ENCODE measurements around the gene YJU2.
A peak's percentile ranks its signal among the peaks of the same experiment; 100 is the strongest.

YJU2 gene

DNA sequence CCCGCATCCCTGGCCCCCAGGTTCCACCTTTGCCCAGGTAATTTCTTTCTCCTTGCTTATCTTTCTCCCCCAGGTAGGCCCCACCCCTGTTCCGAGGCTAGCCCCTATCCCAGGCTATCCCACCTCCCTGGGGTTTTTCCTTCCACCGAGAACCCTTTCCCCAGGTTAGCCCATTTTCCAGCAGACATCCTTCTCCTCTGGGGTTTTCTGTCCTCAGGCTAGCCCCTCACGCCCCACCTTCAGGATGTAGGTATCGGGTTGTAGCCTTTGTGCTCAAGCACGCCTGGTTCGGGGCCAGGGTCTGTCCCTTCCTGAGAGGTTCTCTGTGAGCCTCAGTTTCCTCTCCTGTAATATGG lies 58.4 kb downstream of the YJU2 start:
- TF ChIP-seq, protein P1, sequence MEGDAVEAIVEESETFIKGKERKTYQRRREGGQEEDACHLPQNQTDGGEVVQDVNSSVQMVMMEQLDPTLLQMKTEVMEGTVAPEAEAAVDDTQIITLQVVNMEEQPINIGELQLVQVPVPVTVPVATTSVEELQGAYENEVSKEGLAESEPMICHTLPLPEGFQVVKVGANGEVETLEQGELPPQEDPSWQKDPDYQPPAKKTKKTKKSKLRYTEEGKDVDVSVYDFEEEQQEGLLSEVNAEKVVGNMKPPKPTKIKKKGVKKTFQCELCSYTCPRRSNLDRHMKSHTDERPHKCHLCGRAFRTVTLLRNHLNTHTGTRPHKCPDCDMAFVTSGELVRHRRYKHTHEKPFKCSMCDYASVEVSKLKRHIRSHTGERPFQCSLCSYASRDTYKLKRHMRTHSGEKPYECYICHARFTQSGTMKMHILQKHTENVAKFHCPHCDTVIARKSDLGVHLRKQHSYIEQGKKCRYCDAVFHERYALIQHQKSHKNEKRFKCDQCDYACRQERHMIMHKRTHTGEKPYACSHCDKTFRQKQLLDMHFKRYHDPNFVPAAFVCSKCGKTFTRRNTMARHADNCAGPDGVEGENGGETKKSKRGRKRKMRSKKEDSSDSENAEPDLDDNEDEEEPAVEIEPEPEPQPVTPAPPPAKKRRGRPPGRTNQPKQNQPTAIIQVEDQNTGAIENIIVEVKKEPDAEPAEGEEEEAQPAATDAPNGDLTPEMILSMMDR (IDR thresholded peaks at IDR 0.05; ENCODE audit: low read depth, low read length): no peak
- H3K4me3 ChIP-seq (ENCODE audit: low read depth, low read length): peak overlapping the region; percentile 47
- DNase-seq (ENCODE audit: low read depth, low spot score): no peak
- in situ Hi-C loops (cut with HindIII; ENCODE audit: low sequenced_read_pairs): no loop called here

DNA sequence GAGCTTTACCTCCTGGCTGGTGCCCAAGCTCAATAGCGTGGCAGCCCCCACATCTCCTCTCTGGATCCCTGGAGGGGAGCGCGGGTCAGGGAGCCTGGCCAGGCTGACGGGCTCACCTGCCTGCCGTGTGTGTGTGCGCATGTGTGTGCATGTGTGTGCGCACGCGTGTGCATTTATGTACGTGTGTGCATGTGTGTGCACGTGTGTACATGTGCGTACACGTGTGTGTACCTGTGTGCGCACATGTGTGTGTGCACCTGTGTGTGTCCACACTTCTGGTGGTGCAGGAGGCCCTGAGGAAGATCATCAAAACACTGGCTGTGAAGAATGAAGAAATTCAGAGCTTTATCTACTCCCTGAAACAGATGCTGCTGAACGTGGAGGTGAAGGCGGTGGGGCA lies 58.8 kb downstream of the YJU2 start:
- no peak overlapping the region for H3K4me3 ChIP-seq (ENCODE audit: low read depth, low read length)
- TF ChIP-seq, protein P1 (IDR thresholded peaks at IDR 0.05; ENCODE audit: low read depth, low read length): no peak
- in situ Hi-C loops (cut with HindIII; ENCODE audit: low sequenced_read_pairs): no loop called here
- DNase-seq (ENCODE audit: low read depth, low spot score): no peak

DNA sequence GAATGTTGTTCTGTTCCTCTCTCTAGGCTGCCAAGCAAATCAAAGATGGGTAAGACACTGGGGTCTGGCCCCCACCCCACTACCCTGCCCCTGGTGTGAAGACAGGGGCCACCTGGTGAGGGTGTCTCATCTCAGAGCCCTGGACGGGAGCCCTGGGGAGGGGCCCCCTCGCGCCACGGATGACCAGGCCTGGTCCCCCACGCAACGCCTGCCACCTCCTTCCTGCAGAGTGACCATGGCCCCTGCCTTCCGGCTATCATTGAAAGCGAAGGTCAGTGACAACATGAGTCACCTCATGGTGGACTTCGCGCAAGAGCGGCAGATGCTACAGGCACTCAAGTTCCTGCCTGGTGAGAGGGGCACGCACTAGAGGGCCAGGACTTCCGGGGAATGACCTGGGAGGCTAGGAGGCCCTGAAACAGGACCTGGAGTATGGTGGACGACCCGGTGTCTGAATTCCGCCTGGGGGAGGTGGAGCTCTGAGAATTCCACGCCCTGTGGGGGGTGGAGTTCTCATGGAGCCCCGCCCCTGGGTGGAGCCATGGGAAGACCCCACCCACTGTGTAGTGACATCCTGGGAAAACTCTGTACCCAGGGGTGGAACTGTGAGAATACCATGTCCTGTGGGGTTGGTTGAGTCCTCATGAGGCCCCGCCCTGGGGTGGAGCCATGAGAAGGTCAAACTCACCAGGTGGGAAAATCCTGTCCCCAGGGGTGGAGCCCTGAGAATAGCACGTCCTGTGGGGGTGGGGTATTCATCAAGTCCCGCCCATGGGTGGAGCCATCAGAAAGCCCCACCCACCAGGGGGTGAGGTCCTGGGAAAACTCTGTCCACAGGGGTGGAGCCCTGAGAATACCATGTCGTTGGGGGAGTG lies 63.6 kb downstream of the YJU2 start:
- in situ Hi-C loops (cut with HindIII; ENCODE audit: low sequenced_read_pairs): no loop called here

DNA sequence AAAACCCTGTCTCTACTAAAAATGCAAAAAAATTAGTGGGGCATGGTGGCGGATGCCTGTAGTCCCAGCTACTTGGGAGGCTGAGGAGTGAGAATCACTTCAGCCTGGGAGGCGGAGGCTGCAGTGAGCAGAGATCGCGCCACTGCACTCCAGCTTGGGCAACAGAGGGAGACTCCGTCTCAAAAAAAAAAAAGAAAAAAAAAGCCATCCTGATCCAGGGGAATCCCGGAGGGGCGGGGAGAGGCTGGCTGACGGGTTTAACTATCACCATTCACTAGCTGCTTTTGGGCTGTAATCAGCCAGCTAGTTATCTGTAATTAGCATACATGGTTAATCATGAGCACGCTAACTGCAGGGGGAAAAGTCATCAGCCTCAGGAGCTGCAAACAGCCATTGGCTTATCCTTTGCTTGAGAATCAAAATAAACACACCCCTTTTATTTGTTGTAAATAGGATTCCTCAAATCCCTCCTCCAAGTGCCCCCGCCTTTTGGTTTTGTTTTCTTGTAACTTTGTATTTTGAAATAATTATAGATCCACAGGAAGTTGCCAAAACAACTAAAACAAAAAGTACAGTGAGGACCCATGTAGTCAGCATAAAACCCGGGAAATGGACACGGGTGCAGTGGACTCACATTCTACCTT lies 67.1 kb downstream of the YJU2 start:
- TF ChIP-seq, protein P1 (IDR thresholded peaks at IDR 0.05; ENCODE audit: low read depth, low read length): no peak
- H3K4me3 ChIP-seq (ENCODE audit: low read depth, low read length): no peak overlapping the region
- in situ Hi-C loops (cut with HindIII; ENCODE audit: low sequenced_read_pairs): no loop called here
- no peak for DNase-seq (ENCODE audit: low read depth, low spot score)

More for the DNA sequence above, 63.6 kb downstream of the YJU2 start:
- TF ChIP-seq, protein P1 (IDR thresholded peaks at IDR 0.05; ENCODE audit: low read depth, low read length): no peak
- DNase-seq (ENCODE audit: low read depth, low spot score): no peak
- no peak overlapping the region for H3K4me3 ChIP-seq (ENCODE audit: low read depth, low read length)

DNA sequence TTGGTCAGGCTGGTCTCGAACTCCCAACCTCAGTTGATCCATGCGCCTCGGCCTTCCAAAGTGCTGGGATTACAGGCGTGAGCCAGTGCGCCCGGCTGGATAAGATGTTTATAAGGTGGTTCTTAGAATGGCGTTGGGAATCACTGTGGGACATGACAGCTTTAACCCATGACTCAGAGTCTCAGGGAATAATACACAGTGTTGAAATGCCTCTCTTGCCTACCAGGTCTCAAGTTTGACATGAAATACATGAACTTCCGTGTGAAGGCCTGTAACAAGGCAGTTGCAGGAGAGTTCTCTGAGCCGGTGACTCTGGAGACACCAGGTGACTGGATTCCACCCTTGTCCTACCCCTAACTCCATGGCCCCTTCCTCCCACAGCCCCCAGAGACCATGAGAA lies 70.1 kb downstream of the YJU2 start:
- no peak overlapping the region for H3K4me3 ChIP-seq (ENCODE audit: low read depth, low read length)
- TF ChIP-seq, protein P1 (IDR thresholded peaks at IDR 0.05; ENCODE audit: low read depth, low read length): no peak
- DNase-seq (ENCODE audit: low read depth, low spot score): no peak
- in situ Hi-C loops (cut with HindIII; ENCODE audit: low sequenced_read_pairs): no loop called here

GRCh38 chr19:4318460-4318859 lies 71.6 kb downstream of the YJU2 start:
- DNase-seq (ENCODE audit: low read depth, low spot score): no peak
- in situ Hi-C loops (cut with HindIII; ENCODE audit: low sequenced_read_pairs): no loop called here
- H3K4me3 ChIP-seq (ENCODE audit: low read depth, low read length): no peak overlapping the region
- TF ChIP-seq, protein P1 (IDR thresholded peaks at IDR 0.05; ENCODE audit: low read depth, low read length): no peak

All from astrocyte of the spinal cord (primary cell).